GM18867 (cell line): ENCODE measurements around the gene BEND5.
A peak's percentile ranks its signal among the peaks of the same experiment; 100 is the strongest.

Source experiments
- ATAC-seq: cut with Tn5 transposase; IDR thresholded peaks from one replicate; pipeline ENCODE4 v1.9.1; 2021; ENCODE audit warnings: mild to moderate bottlenecking, moderate library complexity; ENCODE audit not compliant: unreplicated experiment

The BEND5 gene

DNA sequence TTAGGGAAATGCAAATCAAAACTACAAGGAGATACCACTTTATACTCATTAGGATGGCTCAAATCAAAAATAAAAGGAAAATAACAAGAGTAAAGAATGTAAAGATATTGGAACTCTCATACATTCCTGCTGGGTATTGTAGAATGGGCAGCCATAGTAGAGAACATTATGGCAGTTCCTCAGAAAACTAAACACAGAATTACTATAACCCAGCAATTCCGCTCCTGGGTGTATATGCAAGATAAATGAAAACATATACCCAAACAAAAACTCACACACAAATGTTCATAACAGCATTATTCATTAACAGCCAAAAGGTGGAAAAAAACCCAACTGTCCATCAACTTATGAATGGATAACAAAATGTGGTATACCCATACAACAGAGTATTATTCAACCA, 11.4 kb downstream of the BEND5 start:
- ATAC-seq = no peak

DNA sequence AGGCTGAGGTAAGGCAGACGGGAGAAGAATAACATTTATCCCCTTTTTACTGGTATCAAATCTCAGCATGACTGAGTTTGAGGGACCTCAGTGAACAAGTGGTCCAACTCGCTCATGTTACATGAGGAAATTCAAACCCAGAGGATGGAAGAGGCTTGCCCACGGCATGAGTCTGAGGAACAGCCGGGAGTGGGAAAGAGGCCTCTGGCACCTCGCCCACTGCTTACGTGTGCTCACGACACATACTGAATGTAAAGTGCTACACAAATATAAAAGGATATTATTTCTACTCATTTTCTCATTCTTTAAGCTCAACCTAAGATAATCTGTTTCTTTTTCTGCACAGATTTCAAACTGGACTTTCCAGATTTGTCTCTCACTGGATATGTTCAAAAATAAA, 14.7 kb downstream of the BEND5 start:
- ATAC-seq = no peak

DNA sequence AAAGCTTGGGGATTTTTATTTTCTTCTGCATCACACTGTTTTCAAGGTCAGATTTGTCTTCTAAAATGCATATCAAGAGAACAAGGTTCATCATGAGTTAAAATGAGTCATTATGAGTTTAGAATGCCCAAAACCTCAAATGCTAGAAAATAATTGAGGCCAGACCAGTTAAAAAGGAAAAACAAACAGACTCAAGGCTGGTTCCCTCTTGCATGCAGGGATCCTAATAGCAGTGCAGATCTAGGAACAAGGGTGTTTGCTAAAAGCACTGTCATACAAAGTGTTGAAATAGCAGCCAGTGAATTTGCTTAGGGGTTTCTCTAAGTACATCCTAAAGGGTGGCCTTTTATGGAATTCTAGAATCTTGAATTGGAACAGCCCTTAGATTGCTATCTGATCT, 15.3 kb downstream of the BEND5 start:
- ATAC-seq = no peak

DNA sequence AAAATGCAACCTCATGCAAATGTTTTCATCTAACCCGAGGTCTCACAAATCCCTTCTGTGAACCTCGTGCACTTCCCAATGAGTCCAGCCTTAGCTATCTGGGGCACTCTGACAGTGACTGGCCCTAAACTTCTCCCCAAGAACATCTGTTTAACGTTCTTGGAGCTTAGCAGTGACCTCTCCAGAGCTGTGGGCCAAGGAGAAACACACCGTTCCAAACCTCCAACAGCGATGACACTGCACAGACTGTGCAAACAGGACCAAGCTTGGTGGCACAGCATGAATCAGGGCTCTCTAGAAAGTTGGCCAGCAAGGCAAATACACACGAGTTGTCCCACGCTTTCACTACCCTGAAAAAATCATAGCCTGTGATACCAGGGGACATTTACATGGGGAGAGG, 15.8 kb downstream of the BEND5 start:
- ATAC-seq = no peak

DNA sequence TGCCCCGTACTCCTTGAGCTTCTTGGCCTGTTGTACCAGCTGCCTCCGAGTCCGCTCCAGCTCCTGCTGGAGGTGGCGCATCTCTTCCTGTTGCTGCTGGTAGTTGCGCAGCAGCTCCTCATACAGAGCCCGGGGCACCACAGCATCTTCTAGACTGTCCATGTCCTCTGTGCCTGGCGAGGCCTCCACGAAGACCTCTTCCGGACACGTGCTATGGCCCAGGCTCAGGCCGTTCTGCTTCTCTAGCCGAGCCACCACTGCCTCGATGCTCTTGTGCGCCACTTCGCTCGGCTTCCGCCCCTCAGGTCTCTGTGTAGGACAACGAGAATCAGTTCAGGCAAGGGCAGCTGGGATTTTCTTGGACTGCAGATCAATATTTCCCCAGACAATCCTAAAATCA, 17.7 kb downstream of the BEND5 start:
- ATAC-seq = no peak

DNA sequence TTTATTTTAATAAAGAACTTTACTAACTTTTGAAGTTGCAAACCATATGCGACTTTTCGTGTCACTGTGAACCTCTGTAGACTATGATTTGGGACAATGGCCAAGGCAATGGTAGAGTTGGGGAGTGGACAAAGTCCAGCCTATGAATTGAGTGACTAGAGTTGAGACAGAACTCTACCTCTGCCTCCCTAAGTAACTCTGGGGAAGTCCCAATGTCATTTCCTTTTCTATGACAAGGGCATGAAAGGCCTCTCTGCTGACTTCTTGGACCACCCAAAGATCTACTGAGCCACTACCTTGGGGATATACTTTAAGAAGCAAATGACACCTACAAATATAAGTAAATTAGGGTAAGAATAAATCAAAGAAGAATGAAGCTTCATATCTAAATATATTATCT, 19.3 kb downstream of the BEND5 start:
- no peak for ATAC-seq

DNA sequence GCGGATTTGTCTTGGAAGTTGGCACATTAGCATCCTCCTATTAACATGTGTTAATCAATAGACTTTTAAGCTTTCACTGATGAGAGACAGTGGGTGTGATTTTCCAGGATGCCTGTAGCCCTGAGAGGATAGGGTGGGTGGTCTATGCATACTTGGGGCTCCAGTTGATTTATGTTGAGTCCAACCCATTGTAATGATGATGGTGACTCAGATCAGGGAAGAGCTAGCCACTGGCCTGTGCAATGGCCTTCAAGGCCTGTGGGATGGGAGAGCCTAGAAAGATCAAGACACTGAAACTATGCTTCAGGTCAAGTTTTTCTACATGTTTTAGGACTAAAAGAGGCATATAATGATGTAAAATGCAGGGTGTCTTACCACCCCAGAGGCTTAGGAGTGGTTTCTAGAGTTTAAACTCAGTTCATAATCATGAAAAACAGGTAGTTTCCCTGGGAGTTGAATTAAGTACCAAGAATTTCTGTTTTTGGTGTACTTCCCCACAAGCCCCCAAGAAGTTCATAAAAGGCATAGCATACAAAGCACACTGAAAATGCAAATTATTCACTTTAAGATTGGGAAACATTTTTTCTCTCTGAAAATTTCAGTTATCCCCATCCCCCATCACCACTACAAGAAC, 19.9 kb downstream of the BEND5 start:
- no peak for ATAC-seq

DNA sequence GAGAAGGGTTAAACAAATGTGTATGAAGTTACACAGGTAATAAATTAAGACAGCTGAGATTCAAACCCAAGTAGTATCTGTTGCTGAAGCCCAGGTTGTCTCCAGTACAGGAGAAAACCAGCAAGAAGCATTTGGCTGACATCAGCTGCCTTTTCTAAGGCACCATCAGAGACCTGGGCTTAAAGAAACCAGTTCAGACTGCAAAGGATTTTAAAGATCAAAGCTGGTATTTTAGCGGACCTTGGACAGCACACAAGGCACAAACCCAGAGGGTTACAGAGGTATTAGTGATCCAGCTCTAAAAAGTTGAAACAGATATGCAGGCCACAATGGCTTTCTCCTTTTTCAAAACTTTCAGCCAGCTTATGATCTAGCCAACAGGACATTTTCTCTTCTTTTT, 23.4 kb downstream of the BEND5 start:
- no peak for ATAC-seq

DNA sequence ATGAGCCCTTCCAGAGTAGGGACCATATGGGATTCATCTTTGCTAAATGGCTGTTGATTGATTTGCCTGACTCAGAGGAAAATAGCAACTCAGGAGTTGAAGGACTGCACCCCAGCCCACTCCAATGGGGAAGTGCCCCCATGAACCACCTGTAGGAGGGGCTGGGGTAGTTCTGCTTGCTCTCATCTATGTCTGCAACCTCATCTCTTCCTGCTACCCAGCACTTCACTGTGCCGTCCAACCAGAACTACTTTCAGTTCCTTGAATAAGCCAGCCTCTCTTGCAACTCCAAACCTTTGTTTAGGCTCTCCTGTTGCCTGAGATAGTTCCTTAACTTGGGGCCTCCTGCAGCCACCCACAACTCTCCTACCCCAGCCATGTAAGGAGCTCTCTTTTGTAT, 26.6 kb downstream of the BEND5 start:
- peak; percentile 73 for ATAC-seq

DNA sequence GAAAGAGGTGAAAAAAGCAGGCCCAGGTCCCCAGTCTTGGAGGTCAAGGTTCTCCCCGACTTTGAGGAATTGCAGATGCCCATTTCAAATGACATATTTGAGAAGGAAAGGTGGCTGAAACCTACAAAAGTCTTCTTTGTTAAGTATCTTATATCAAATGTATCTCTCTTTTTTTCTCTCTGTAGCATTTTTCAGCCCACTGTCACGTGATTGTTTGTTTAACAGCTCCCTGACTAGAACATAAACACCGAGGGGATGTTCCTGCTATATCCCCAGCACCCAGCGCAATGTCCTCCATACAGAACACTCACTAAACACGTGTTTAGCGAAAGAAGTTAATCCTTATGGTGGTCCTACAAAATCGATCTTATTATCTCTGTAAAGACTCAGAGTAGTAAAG, 27.6 kb downstream of the BEND5 start:
- ATAC-seq = no peak

DNA sequence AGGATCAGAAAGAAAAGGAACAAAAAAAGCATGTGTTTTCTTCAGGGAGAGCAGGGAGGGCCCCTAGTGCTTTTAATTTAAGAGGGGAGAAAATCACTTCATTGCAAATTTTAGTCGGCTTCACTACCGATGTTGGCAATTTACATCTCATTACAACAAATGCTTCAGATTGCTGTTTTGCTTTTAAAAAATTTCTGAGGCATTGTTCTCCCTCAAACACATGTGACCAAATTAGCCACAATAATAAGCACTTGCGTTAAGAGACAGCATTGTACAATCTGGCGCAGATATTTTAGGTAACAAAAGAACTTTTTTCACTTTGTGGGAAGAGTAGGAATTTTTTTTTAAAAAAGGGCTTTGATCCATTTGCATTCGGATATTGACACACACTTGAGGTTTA, 29.8 kb downstream of the BEND5 start:
- ATAC-seq = no peak

DNA sequence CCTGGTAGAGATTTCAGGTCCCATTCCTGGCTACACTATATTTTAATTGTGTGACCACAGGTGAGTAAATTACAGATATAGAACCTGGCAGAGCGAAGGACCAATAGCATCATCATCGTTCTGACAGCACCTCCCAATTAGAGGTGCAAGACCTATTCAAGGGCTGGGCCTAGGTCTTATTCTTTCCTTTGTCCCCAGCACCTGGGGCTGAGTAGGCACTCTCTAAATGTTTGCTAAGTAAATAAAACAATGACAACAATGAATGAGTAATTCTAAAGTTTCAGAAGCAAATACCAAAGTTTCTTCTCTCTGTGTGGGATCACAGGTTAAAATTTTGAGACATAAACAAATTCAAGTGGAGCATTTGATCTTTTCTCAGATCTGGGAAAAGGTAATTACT, 32.7 kb downstream of the BEND5 start:
- ATAC-seq = no peak

DNA sequence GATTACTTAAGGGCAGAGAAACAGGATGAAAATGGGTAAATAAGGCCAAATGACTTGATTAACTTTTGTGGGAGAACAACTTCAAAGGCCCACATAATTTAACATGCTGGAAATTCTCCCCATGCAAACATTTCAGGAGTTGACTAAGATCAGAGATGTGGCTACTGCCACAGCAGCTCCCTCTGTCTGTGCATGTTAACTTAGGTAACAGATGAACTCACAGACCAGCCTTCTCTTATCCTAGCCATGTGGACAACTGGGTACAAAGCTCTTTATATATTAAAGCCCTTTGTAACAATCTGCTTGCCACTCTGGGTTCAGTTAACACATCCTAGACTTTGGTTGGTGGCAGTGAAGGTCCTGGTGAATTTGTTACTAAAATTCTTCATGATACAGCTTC, 33.2 kb downstream of the BEND5 start:
- ATAC-seq = no peak

DNA sequence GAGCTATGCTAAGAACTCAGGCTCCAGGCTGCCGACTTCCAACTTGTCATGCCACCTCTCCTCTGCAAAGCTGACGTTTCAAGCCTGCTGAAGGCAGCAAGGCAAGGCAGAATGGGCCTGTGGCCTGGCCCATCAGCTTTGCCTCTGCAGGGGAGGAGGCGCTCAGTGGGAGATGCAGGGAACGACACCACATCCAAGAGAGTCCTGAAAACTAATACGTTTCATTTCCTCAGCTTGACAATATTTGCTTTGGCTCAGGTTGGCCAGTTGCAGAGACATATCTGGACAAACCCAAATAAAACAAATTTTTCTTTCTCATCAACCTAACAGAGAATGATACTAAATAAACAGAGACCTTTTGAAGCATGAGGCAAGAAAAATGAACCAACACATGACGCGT, 35.3 kb downstream of the BEND5 start:
- no peak for ATAC-seq

DNA sequence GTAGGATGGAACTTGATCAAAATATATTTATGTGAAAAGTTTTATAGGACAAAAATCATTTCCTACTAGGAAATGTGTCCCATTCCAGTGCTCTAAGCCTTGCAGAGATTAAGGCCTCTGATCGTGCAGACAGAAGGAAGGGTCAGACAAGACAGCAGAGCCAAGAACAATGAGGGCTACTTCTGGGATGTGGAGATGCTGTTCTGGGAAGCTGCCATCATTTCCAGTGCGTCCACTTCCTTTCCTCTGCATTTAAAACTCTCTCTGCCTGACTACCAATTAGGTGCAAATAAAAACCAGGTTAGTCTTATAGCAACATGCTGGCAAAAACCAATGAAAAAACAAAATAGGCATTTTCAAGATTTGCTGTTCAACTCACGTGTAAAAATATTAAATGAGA, 36.1 kb downstream of the BEND5 start:
- no peak for ATAC-seq

DNA sequence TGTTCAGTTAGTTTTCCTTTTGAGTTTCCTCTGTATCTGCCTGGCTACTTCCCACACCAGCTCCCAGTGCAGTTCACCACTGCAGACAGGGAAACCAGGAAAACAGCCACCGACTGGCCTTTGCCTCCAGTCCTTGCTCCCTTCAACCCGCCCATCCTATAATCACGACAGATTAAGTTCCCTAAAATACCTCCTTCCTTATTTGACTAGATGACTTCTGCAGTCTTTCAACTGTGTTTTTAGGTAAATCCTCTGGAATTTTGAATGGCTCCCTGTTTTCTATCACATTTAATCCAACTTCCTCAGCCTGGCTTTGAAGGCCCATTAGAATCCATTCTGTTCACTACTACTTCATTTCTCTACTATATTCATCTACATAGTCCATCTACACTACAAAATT, 37.6 kb downstream of the BEND5 start:
- ATAC-seq = no peak

DNA sequence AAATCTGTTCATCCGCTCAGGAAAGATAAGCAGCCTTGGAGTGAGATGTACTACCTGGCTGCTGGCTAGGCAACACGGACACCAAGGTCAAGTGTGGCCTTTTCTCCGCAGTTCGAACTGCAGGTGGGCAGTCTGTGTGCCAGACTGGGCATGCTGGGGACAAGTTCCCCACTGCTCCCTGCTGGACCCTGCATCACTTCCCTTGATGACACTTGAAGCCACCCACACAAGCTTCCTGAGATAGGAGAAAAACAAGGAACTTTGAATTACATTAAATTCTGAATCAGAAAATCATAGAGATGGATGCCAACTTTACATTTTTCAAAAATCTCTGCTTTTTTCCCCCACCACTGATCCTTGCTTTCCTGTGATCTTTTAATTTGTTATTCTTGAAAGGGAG, 38.3 kb downstream of the BEND5 start:
- ATAC-seq = no peak

DNA sequence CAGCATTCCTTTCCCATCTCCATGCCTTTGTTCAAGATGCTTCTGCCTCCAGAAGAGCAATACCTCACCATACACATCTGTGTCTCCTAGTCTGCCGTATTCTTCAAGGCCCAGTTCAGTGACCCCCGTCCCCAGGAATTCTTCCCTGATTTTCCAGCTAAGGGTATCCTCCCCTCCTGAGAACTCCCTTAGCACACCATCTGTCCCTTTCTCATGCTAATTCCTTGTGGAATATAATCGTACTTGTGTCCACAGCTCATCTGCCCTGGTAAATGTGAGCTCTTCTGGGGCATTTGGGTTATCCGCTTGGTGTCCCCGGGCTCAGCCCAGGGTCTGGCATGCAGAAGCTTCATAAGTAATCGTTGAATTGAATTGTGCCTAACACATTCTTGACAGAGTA, 40.9 kb downstream of the BEND5 start:
- no peak for ATAC-seq

DNA sequence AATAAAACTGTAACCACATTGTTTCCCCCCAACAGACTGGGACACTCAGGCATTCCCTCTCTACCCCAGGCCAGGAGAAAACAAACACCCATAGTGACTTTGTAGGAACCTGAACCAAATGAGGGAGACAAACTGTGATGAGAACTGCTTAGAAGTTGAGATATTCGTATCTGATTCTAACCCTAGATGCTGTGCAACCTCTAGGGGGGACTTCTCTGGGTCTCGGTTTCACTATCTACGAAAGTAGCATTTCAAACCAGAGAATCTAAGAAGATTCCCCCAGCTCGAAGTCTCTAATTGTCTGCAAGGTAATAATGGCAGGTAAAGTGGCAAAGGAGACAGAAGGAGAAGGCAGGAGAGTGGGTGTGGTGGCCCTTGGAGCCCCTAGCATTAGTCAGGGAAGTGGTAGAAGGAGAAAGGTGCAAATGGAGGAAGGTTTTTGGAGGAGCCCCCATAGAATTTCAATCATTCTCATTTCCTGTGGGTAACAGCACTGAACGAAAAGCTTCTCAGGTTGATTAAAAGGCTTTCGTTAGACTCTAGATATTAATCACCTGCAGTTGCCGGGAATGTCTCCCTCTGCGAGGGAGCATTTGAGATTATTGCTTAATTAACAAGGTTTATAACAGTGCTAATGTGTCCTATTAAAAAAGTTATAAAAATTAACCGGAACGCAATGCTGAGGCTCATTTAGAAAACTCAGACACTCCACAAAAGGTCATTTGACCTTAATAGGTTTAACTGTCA, 46.4 kb downstream of the BEND5 start:
- ATAC-seq = peak; percentile 88

DNA sequence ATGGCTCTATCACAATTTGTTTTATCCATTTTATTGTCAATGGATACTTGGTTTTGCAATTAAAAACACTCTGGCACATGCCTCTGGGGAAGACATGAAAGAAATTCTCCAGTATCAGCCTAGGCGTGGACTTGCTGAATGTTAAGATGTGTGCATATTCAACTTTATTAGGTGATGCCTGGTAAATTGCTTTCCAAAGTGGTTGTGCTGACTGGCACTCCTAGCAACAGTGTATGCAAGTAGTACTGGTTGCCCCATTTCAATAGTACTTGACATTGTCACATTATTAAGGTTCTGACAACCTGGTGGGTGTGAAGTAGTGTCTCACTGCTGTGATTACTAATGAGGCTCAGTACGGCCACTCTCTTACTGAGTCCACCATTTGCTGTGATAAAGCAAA, 48.1 kb downstream of the BEND5 start:
- ATAC-seq = no peak

DNA sequence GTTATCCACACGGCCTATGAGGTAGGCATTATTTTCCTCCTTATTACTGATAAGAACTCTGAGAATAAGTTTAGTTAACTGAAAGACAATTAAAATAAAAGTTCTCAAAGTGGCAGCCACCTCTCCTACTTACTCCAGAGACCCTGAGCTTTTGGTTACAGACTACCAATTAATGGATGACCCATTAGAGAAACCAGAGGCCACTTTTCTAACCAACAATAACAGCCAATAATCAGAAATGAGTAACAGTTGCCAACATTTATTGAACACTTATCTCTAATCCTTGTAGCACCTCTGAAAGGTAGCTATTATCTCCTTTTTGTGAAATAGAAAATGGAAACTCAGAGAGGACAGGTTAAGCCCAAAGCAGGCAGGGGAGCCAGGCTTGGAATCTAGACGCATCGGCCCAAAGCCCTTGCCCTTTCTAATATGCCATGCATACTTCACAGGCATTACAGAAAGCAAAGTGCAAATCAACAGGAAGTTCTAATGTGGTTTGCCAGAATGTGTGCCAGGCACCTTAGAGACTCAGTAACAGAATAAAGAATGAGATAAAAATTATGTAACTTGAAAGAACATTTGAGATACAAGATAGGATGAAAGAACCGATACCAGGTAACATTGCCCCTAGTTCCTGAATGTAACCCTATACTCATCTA, 50.0 kb downstream of the BEND5 start:
- ATAC-seq = no peak

DNA sequence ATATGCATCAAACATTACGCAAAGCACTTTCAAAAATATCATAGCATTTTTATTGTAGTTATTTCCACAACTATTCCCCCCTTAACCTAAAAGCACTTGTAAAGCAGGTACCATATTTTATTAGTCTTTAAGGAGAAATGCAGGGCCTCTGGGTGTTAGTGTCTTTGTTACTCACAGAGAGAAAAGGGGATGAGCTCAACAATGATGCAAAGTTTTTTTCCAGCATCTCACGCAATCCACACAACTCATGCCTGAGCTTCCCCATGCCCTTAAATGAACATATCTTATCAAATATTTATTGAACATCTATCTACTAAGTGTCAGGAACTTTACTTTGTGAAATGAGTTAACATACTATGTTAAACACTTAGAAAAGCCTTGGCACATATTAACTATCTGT, 50.6 kb downstream of the BEND5 start:
- no peak for ATAC-seq
